Endodermal cell (in vitro differentiated cells): Measurements from ENCODE around the gene DDX49. TPM values are rescaled to one million over a fixed set of nuclear protein-coding genes. Genes with fewer than 3 reads are reported as not detected.

Experiments used
- DNase-seq: peaks from one replicate; pipeline ENCODE4 v3.0.0-alpha.2; 2017
- H3K27ac ChIP-seq: 2 replicates; pipeline ENCODE4 v1.5.1; 2013; ENCODE audit warnings: mild to moderate bottlenecking, low read depth, low read length, moderate library complexity
- H3K27me3 ChIP-seq: 2 replicates; pipeline ENCODE4 v1.6.1; 2013; ENCODE audit warnings: mild to moderate bottlenecking, low read length, moderate library complexity; ENCODE audit not compliant: insufficient read depth, control insufficient read depth, poor library complexity, severe bottlenecking
- H3K36me3 ChIP-seq: 2 replicates; pipeline ENCODE4 v1.7.0; 2013; ENCODE audit warnings: mild to moderate bottlenecking, low read length, moderate library complexity; ENCODE audit not compliant: control insufficient read depth, insufficient read depth
- H3K4me1 ChIP-seq: one replicate; pipeline ENCODE4 v1.7.0; 2013; ENCODE audit warnings: low read length; ENCODE audit not compliant: control insufficient read depth, insufficient read depth
- H3K4me3 ChIP-seq: 2 replicates; pipeline ENCODE4 v1.5.1; 2013; ENCODE audit warnings: mild to moderate bottlenecking, low read length, moderate library complexity
- H3K9ac ChIP-seq: 2 replicates; pipeline ENCODE4 v1.6.1; 2013; ENCODE audit warnings: mild to moderate bottlenecking, low read length, moderate library complexity; ENCODE audit not compliant: poor library complexity, severe bottlenecking; ENCODE audit errors: extremely low read depth
- H3K9me3 ChIP-seq: 2 replicates; pipeline ENCODE4 v1.6.1; 2013; ENCODE audit warnings: mild to moderate bottlenecking, low read length, moderate library complexity; ENCODE audit not compliant: control insufficient read depth
- H3K27ac Mint-ChIP-seq: 2 replicates; pipeline ENCODE4 v1.8.0; 2020; ENCODE audit warnings: mixed read lengths
- H3K27me3 Mint-ChIP-seq: 2 replicates; pipeline ENCODE4 v1.8.0; 2021; ENCODE audit warnings: mild to moderate bottlenecking, mixed read lengths; ENCODE audit not compliant: insufficient read depth
- H3K36me3 Mint-ChIP-seq: 2 replicates; pipeline ENCODE4 v1.8.0; 2020; ENCODE audit warnings: low read depth, mixed read lengths
- H3K4me1 Mint-ChIP-seq: 2 replicates; pipeline ENCODE4 v1.8.0; 2020; ENCODE audit warnings: mixed read lengths
- H3K4me3 Mint-ChIP-seq: 2 replicates; pipeline ENCODE4 v1.8.0; 2020; ENCODE audit warnings: mild to moderate bottlenecking, moderate library complexity, mixed read lengths
- H3K9me3 Mint-ChIP-seq: 2 replicates; pipeline ENCODE4 v1.8.0; 2020; ENCODE audit warnings: mild to moderate bottlenecking, mixed read lengths
- WGBS, 2 experiments: methylation state at CpG; one replicate each; pipeline versions ENCODE4 v1.1.5 to v1.1.7; 2013; ENCODE audit warnings: missing lambda C conversion rate in 2 of 2, mixed read lengths in 1 of 2; ENCODE audit not compliant: insufficient coverage in 1 of 2, insufficient read length in 1 of 2; 5-methylcytosine and 5-hydroxymethylcytosine counted together
- total RNA-seq, 2 donors: library from RNA; stranded (reverse); fragmentation: NEBNext Ultra II Directional in 1 of 2; extraction: Animal tissue kit (Norgen Biotek cat#: 25700) in 1 of 2; gene quantifications; 2 replicates in 1 of 2; 3 replicates in 1 of 2; pipeline ENCODE4 v1.2.1, GENCODE V29; 2021
- TF ChIP-seq, protein P1 (sequence below): fragments of 200-600 bp; sonication (generic); conservative IDR thresholded peaks from 2 replicates; pipeline ENCODE4 v1.5.0; 2021; ENCODE audit warnings: antibody characterized with exemption, mild to moderate bottlenecking

The DDX49 gene
- total RNA-seq, 2 donors from 2014 or later: 30.4 to 37.9 TPM

- Mint-ChIP-seq H3K27ac (no peak overlapping the region), H3K36me3 (peaks cover 24% of the 10 kb centered on the region), H3K4me3 (no peak overlapping the region), H3K4me1 (no peaks in the 10 kb centered on the region), H3K27me3 (no peaks in the 10 kb centered on the region), H3K9me3 (no peaks in the 10 kb centered on the region)
- WGBS, 2 experiments: 95 to 96% methylated on average over 24 to 36 of the region's 36 CpGs
- H3K4me3 ChIP-seq: no peak overlapping the region
- no peak for DNase-seq
- H3K4me1 ChIP-seq: no peaks in the 10 kb centered on the region
- H3K27ac ChIP-seq: no peak overlapping the region
- H3K27me3 ChIP-seq: no peaks in the 10 kb centered on the region
- no peak overlapping the region for H3K9ac ChIP-seq
- peaks cover 38% of the 10 kb centered on the region for H3K36me3 ChIP-seq
- TF ChIP-seq, protein P1, sequence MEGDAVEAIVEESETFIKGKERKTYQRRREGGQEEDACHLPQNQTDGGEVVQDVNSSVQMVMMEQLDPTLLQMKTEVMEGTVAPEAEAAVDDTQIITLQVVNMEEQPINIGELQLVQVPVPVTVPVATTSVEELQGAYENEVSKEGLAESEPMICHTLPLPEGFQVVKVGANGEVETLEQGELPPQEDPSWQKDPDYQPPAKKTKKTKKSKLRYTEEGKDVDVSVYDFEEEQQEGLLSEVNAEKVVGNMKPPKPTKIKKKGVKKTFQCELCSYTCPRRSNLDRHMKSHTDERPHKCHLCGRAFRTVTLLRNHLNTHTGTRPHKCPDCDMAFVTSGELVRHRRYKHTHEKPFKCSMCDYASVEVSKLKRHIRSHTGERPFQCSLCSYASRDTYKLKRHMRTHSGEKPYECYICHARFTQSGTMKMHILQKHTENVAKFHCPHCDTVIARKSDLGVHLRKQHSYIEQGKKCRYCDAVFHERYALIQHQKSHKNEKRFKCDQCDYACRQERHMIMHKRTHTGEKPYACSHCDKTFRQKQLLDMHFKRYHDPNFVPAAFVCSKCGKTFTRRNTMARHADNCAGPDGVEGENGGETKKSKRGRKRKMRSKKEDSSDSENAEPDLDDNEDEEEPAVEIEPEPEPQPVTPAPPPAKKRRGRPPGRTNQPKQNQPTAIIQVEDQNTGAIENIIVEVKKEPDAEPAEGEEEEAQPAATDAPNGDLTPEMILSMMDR: no peak
- H3K9me3 ChIP-seq: no peaks in the 10 kb centered on the region
Observed at GRCh38 chr19:18906605-18907519, 12.7 kb upstream of the DDX49 start.

DNA sequence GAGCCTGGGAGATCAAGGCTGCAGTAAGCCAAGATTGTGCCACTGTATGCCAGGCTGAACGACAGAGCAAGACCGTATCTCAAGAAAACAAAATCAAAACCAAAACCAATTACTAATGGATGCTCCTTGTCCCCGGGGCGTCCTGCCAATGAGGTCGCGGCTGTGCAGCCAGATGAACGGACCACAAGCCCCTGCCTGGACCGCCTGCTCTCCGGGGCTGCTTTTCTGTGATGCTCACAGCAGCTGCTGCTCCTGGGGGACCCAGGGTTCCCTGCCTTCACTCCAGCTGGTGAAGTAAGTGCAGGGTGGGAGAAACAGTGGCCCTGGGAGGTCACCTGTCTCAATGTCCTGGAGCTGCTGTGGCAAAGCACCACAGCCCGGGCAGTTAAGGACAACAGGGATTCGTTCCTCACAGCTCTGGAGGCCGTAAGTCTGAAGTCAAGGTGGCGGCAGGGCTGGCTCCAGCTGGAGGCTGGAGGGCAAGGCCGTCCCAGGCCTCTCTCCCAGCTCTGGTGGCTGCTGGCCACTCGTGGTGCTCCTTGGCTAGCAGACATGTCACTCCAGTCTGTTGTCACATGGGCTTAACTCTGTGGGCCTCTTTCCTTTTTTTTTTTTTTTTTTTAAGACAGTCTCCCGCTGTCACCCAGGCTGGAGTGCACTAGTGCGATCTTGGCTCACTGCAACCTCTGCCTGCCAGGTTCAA is 10.4 kb upstream of the DDX49 start:
- TF ChIP-seq, protein P1: no peak
- Histone ChIP-seq H3K4me1 (no peaks in the 10 kb centered on the region), H3K4me3 (no peak overlapping the region), H3K9me3 (no peaks in the 10 kb centered on the region), H3K9ac (no peak overlapping the region), H3K27me3 (no peaks in the 10 kb centered on the region), H3K27ac (no peak overlapping the region), H3K36me3 (peaks cover 48% of the 10 kb centered on the region)
- Mint-ChIP-seq H3K4me3 (no peak overlapping the region), H3K9me3 (peaks cover 2% of the 10 kb centered on the region), H3K36me3 (peaks cover 25% of the 10 kb centered on the region), H3K4me1 (no peaks in the 10 kb centered on the region), H3K27me3 (no peaks in the 10 kb centered on the region), H3K27ac (no peak overlapping the region)
- DNase-seq: no peak
- WGBS, 2 experiments: 93 to 96% methylated on average over 7 to 17 of the region's 17 CpGs

- Histone ChIP-seq H3K9me3 (no peaks in the 10 kb centered on the region), H3K9ac (no peak overlapping the region), H3K27me3 (no peaks in the 10 kb centered on the region), H3K4me3 (no peak overlapping the region), H3K4me1 (no peaks in the 10 kb centered on the region), H3K27ac (no peak overlapping the region), H3K36me3 (peaks cover 51% of the 10 kb centered on the region)
- peaks cover 26% of the 10 kb centered on the region for H3K36me3 Mint-ChIP-seq
- TF ChIP-seq, protein P1: no peak
- H3K9me3 Mint-ChIP-seq: peaks cover 2% of the 10 kb centered on the region
- no peak overlapping the region for H3K4me3 Mint-ChIP-seq
- WGBS, 2 experiments: 89 to 100% methylated on average over 6 to 10 of the region's 10 CpGs
- H3K4me1 Mint-ChIP-seq: no peaks in the 10 kb centered on the region
- no peaks in the 10 kb centered on the region for H3K27me3 Mint-ChIP-seq
- no peak for DNase-seq
- no peak overlapping the region for H3K27ac Mint-ChIP-seq
Observed at GRCh38 chr19:18910010-18910409, 9.5 kb upstream of the DDX49 start.
